ENCODE data around the gene SPOCK1.

GRCh38 chr5:137099651-137100050 lies 399.5 kb downstream of the SPOCK1 start:
- TF ChIP-seq BHLHE40 (IDR thresholded peaks at IDR 0.05; ENCODE audit: borderline replicate concordance) (no peak), FOXM1 (IDR thresholded peaks at IDR 0.05; ENCODE audit: borderline replicate concordance) (no peak), ELF4 (IDR thresholded peaks at IDR 0.05) (no peak), TARDBP (IDR thresholded peaks at IDR 0.05) (no peak), SP1 (IDR thresholded peaks at IDR 0.05) (no peak), NFRKB (IDR thresholded peaks at IDR 0.05) (no peak), HDGF (IDR thresholded peaks at IDR 0.05; ENCODE audit: borderline replicate concordance) (no peak), ARNT (IDR thresholded peaks at IDR 0.05) (no peak), SUZ12 (IDR thresholded peaks at IDR 0.05) (no peak), FOXA1 (IDR thresholded peaks at IDR 0.05) (no peak), FOXK2 (IDR thresholded peaks at IDR 0.05) (no peak), ZNF384 (IDR thresholded peaks at IDR 0.05) (no peak), PKNOX1 (IDR thresholded peaks at IDR 0.05) (no peak), CTBP1 (IDR thresholded peaks at IDR 0.05; ENCODE audit: borderline replicate concordance) (no peak)

All from HEK293T (cell line).